ENCODE results near the gene GCK.
"Not testable (repeated sequence)": the region's sequence is repeated elsewhere in the genome, so short reads cannot be mapped to it uniquely, and the experiment has no call there.

GCK gene

GRCh38 chr7:44176486-44176885 lies 12.8 kb downstream of the GCK start:
- no peak for FAIRE-seq

DNA sequence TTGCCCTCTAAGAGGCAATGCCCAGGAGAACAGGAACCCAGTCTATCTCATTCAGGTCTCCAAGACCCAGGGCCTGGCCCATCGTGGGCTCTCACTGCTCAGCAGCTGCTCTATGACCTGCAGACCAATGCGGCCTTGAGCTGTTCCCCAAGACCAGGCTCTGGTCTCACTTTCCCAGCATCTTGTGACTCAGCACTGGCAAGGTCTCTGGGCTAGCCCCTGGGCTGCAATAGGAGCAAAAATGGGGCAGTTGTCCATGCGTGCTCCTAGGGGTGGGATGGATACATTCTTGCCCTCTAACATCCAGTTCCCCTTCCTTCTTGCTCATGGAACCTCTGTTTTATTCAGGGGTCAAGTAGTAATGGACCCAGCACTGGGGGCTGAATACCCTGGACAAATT lies 13.5 kb downstream of the GCK start:
- FAIRE-seq, result no peak

DNA sequence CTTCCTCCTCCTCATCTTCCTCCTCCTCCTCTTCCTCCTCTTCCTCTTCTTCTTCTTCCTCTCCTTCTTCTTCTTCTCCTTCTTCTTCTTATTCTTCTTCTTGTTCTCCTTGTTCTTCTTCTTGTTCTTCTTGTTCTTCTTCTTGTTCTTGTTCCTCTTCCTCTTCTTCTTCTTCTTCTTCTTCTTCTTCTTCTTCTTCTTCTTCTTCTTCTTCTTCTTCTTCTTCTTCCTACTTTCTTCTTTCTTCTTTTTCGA lies 14.6 kb downstream of the GCK start:
- not testable (repeated sequence) for FAIRE-seq

DNA sequence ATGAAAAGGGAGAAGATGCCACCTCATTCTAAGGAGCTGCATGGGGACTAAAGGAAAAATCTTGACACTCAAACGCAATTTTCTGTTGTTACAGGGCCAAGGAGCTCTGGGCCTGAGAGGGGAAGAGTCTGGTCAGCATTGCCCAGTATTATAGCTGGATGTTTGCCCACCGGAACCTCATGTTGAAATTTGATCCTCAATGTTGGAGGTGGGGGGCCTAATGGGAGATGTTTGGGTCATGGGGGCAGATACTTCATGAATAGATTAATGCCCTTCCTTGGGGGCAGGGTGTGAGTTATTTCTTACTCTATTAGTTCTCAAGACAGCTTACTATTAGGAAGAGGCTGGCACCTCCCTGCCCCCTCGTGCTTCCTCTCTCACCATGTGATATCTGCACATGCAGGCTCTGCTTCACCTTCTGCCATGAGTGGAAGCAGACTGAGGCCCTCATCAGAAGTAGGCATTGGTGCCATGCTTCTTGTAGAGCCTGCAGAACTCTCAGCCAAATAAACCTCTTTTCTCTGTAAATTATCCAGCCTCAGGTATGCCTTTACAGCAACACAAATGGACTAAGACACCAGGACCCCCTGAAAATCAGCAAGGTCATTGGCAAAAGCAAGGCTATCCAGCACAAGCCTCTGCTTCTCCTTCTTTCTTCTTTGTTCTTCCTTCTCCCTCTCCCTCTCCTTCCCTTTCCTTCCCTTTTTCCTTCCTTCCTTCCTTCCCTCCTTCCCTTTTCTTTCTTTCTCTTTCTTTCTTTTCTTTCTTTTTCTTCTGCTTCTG lies 15.1 kb downstream of the GCK start:
- no peak for FAIRE-seq

DNA sequence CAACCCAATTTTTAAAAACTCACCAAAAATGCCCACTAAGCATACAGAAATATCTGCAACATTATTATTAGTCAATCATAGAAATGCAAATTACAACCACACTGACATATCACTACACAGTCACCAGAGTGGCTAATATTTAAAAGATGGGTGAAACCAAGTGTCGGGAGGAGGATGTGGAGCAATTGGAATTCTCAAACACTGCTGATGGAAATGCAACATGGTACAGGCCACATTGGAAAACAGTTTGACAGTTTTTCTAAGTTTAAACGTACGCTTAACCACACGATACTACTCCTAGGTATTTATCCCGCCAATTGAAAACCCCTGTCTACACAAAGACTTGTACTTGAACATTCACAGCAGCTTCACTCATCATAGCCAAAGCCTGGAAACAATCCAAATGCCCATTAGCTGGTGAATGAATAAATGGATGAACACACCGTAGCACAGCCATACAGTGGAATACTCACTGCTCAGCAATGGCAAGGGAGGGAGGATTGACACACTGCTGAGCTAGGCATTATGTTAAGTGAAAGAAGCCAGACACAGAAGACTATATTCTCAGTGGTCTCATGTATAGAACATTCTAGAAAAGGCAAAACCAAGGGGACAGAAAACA lies 16.3 kb downstream of the GCK start:
- FAIRE-seq, result no peak

- no peak for FAIRE-seq
Measured at GRCh38 chr7:44172352-44172751, 16.9 kb downstream of the GCK start.

GRCh38 chr7:44171901-44172300 lies 17.3 kb downstream of the GCK start:
- FAIRE-seq, result not testable (repeated sequence)

DNA sequence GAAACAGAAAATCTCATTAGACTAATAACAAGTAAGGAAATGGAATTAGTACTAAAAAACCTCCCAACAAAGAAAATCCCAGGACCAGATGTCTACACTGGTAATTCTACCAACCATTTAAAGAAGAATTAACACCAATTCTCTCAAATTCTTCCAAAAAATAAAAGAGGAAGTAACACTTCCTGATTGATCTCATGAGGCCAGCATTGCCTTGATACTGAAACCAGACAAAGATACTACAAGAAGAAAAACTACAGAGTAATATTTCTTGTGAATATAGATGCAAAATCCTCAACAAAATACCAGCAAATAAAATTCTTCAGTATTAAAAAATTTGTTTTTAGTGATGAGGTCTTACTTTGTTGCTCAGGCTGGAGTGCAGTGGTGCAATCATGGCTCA lies 21.3 kb downstream of the GCK start:
- FAIRE-seq, result no peak

DNA sequence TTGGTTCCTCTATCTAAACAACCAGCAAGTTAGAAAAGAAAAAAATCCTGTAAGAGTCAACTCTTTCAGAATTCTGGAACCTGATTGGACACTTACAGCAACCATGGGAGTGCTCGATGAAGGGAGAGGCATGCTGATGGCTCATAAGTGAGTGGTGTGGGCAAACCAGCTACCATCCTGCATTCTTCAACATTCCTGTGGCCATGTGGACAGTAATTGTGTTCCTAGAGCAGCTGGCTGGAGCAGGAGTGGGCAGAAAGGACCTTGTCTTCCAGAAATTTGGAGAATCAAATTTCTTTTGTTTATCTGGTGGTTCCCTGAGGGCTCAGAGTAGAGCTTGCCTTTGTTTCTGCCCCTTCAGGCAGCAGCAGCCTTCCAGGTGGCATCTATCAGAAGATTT lies 25.6 kb downstream of the GCK start:
- FAIRE-seq, result no peak

DNA sequence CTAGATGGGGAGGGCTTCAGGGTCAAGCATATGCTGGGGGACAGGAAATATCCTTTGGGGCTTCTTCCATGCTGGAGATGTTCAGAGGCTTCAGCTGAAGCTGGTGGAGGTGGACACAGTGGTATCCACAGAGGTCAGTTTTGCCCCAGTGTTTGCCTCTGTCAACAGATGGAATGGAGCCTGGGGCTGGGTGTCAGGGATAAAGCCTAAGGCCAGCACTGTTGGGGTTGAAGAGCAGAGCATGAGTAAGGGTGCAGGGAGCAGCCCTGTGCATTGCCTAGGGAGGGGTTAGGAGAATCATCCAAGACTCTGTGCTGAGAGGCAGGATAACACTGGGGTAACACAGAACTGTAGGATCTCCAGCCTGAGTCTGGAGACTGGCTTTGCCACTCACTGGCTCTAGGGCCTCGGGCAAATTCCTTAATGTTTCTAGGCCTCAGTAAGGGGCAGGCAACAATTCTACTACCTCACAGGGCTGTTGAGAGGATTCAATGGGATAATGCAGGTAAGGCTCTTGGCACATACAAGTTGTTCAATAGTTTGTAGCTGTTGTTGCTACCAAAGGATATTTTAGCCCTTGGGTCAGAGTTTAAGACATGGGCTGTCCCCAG lies 26.3 kb downstream of the GCK start:
- FAIRE-seq, result no peak

DNA sequence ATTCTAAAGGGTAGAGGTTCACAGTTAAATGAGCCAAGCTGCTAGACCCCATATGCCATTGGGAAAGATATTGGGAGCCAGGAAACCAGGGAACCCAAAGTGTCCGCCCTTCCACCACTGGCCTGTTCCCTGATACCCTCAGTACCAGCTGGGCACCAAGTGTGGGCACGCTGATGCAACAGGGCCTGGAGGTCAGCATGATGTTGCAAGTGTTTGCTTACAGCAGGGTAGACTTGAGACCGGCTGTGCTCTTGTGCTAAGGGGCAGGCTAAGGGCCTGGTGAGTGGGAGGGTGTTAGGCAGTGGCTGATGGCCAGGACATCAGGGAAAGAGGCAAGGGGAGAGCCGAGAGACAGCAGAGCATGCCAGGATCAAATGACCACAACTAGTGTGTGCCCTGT lies 27.1 kb downstream of the GCK start:
- FAIRE-seq, result no peak

DNA sequence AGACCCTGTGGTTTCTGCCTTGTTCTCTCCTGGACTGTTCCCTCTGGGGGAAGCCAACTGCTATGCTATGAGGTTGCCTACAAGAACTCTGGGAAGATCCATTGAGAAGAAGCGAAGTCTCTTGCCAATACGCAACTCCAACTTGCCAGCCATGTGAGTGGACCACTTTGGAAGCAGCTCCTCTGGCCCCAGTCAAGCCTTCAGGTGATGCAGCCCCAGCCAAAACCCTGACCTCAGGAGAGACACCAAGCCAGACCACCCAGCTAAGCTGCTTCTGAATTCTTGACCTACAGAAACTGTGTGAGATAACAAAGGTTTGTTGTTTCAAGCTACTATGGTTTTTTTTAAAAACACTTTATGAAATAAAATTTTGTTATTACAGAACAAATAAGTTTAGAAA lies 27.9 kb downstream of the GCK start:
- FAIRE-seq, result no peak

- FAIRE-seq, result no peak
Measured at GRCh38 chr7:44159824-44160630, 29.2 kb downstream of the GCK start.

- FAIRE-seq, result no peak
Measured at GRCh38 chr7:44158873-44159631, 30.2 kb downstream of the GCK start.

- FAIRE-seq, result no peak
Measured at GRCh38 chr7:44158096-44158872, 31.0 kb downstream of the GCK start.

DNA sequence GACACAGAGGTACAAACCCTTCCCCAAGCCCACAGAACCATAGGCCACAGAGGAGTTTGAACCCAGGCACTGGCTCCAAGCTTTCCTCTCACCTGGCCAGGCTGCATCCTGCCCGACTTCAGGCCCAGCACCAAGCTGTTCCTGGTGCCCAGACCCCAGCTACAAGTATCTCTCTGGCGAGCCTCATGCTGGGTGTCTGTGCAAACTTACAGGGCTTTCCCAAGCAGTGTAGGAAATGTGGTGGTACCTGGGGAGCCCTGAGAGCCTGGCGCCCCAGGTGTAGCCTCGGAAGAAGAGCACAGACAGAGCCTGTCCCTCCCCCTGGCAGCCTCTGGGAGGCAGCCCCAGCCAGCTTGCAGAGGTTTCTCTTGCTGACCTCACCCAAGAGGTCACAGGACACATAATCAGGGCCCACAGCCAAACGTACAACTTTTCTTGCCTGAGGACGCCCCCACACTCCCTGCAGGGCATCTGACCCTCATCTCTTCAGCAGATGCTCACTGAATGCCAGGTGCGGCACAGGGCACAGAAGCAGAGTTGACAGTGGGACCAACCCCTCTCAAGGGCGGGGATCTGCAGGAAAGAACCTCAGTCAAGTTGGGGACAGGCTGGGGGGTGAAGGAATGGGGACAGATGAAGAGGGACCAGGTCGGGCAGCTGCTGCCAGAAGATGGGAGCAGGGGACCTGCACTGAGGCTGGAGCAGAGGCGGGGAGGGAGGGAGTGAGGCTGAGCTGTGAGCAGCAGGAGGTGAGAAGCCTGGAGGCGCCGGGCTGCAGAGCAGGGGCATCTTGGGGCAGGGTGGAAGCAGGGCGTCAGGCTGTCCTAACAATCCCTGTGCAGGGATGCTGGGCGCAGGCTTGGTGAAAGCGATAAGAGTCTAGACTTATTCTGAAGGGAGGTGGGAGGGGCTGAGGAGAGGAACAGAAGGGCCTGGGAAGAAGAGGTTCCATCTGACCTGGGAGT lies 31.8 kb downstream of the GCK start:
- no peak for FAIRE-seq

DNA sequence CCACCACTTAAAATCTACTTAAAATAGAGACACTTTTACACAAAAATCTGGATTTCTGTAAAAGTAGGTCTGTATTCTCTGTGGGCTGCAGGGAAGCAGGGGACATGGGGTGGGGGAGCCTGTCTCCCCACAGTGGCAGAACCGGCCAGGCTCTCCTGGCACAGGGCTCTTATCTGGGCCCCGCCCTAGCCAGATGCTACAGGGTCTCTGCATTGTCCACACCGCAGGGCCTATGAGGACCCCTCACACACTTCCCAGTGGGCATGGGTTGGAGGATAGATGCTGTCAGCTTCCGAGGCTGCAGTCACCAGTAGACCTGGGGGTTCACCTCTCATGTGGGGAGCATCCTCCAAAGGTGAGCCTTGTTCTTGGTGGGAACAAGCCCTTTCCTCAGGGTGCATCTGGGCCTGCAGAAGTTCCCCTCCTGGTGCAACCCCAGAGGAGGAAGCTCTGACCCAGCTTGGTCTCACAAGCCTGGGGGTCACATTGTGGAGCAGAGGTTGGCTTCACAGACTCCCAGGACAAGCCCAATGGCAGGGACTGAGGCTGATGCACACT lies 32.7 kb downstream of the GCK start:
- no peak for FAIRE-seq

- FAIRE-seq, result no peak
Measured at GRCh38 chr7:44155191-44156185, 33.8 kb downstream of the GCK start.

DNA sequence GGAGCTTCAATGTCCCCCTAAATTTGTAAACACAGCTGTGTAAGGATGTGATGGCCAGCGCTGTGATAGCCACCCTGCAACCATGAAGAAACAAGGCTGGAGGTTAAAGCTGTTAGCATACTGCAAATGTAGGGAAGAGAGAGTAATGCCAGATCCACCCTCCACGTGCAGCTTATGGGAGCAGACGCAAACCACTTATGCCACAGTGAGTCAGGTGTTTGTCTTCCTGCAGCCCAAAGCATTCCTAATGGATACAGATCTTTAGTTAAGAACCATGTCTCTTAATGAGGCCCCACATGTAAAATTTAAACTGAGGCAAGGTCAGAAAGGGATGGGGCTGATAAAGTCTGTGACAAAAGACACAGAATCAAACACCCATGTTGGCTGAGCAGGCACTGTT lies 34.5 kb downstream of the GCK start:
- FAIRE-seq, result no peak

All from colon (tissue), 2 donors.